ENCODE data around the gene LONP1.
A peak's percentile ranks its signal among the peaks of the same experiment; 100 is the strongest.
"Not testable (repeated sequence)": the region's sequence is repeated elsewhere in the genome, so short reads cannot be mapped to it uniquely, and the experiment has no call there.

Gene LONP1

GRCh38 chr19:5713228-5713627 lies 6.7 kb downstream of the LONP1 start:
- no peak for DNase-seq (ENCODE audit: low spot score)

GRCh38 chr19:5711713-5712161 lies 8.2 kb downstream of the LONP1 start:
- no peak for DNase-seq (ENCODE audit: low spot score)

- no peak for DNase-seq (ENCODE audit: low spot score)
Measured at GRCh38 chr19:5711025-5711424, 8.9 kb downstream of the LONP1 start.

GRCh38 chr19:5707576-5708575 lies 12.1 kb downstream of the LONP1 start:
- DNase-seq (ENCODE audit: low spot score): no peak

GRCh38 chr19:5706876-5707573 lies 12.9 kb downstream of the LONP1 start:
- no peak for DNase-seq (ENCODE audit: low spot score)

- DNase-seq (ENCODE audit: low spot score): peak; percentile 4
Measured at GRCh38 chr19:5705552-5705951, 14.4 kb downstream of the LONP1 start.

GRCh38 chr19:5703819-5704818 lies 15.8 kb downstream of the LONP1 start:
- DNase-seq (ENCODE audit: low spot score): peak; percentile 8

GRCh38 chr19:5702053-5702410 lies 17.9 kb downstream of the LONP1 start:
- DNase-seq (ENCODE audit: low spot score): not testable (repeated sequence)

GRCh38 chr19:5700455-5701092 lies 19.4 kb downstream of the LONP1 start:
- DNase-seq (ENCODE audit: low spot score): peak; percentile 5

GRCh38 chr19:5698635-5699422 lies 21.1 kb downstream of the LONP1 start:
- peak; percentile 17 for DNase-seq (ENCODE audit: low spot score)

GRCh38 chr19:5697890-5698634 lies 21.9 kb downstream of the LONP1 start:
- DNase-seq (ENCODE audit: low spot score): peak; percentile 37

- DNase-seq (ENCODE audit: low spot score): peak; percentile 17
Measured at GRCh38 chr19:5697022-5697889, 22.7 kb downstream of the LONP1 start.

- DNase-seq (ENCODE audit: low spot score): peak; percentile 7
Measured at GRCh38 chr19:5696196-5697021, 23.5 kb downstream of the LONP1 start.

GRCh38 chr19:5695649-5696195 lies 24.2 kb downstream of the LONP1 start:
- DNase-seq (ENCODE audit: low spot score): peak; percentile 29

GRCh38 chr19:5694956-5695648 lies 24.8 kb downstream of the LONP1 start:
- no peak for DNase-seq (ENCODE audit: low spot score)

GRCh38 chr19:5694167-5694955 lies 25.6 kb downstream of the LONP1 start:
- peak; percentile 5 for DNase-seq (ENCODE audit: low spot score)
